HUES6 (cell line): ENCODE measurements around the gene SLC15A3.

Experiments used
- H3K27ac ChIP-seq: 2 replicates; pipeline ENCODE4 v1.7.0; 2013; ENCODE audit warnings: low read depth, mild to moderate bottlenecking, low read length, inconsistent platforms
- H3K27me3 ChIP-seq: 2 replicates; pipeline ENCODE4 v1.6.1; 2013; ENCODE audit warnings: low read length; ENCODE audit not compliant: control insufficient read depth, insufficient read depth
- H3K36me3 ChIP-seq: 2 replicates; pipeline ENCODE4 v1.6.1; 2013; ENCODE audit warnings: low read length; ENCODE audit not compliant: control insufficient read depth, insufficient read depth
- H3K4me1 ChIP-seq: 2 replicates; pipeline ENCODE4 v1.6.1; 2013; ENCODE audit warnings: low read length; ENCODE audit not compliant: control insufficient read depth, insufficient read depth
- H3K4me3 ChIP-seq: 2 replicates; pipeline ENCODE4 v1.5.1; 2013; ENCODE audit warnings: low read depth, low read length
- H3K9ac ChIP-seq: one replicate; pipeline ENCODE4 v1.6.1; 2013; ENCODE audit warnings: mild to moderate bottlenecking, low read length
- H3K9me3 ChIP-seq: 2 replicates; pipeline ENCODE4 v1.6.1; 2013; ENCODE audit warnings: low read depth, low read length; ENCODE audit not compliant: control insufficient read depth, insufficient read depth

SLC15A3 gene

GRCh38 chr11:60959431-60959830 lies 7.5 kb upstream of the SLC15A3 start:
- Histone ChIP-seq H3K9ac (no peak overlapping the region), H3K36me3 (no peaks in the 10 kb centered on the region), H3K4me1 (no peaks in the 10 kb centered on the region), H3K27ac (no peak overlapping the region), H3K4me3 (no peak overlapping the region), H3K27me3 (peaks cover 3% of the 10 kb centered on the region; the same call in 1 of the 2 replicates), H3K9me3 (no peaks in the 10 kb centered on the region)

GRCh38 chr11:60957188-60957587 lies 5.2 kb upstream of the SLC15A3 start:
- Histone ChIP-seq H3K9ac (no peak overlapping the region), H3K27ac (no peak overlapping the region), H3K27me3 (peaks cover 16% of the 10 kb centered on the region), H3K36me3 (no peaks in the 10 kb centered on the region), H3K9me3 (no peaks in the 10 kb centered on the region), H3K4me1 (peaks cover 7% of the 10 kb centered on the region; the same call in 1 of the 2 replicates), H3K4me3 (no peak overlapping the region)

- Histone ChIP-seq H3K27me3 (peaks cover 32% of the 10 kb centered on the region), H3K4me3 (no peak overlapping the region), H3K4me1 (peaks cover 12% of the 10 kb centered on the region; the same call in 1 of the 2 replicates), H3K36me3 (no peaks in the 10 kb centered on the region), H3K9ac (no peak overlapping the region), H3K9me3 (no peaks in the 10 kb centered on the region), H3K27ac (no peak overlapping the region)
Observed at GRCh38 chr11:60955571-60955970, 3.6 kb upstream of the SLC15A3 start.

GRCh38 chr11:60954421-60954820 lies 2.4 kb upstream of the SLC15A3 start:
- Histone ChIP-seq H3K4me1 (peaks cover 14% of the 10 kb centered on the region; the same call in 1 of the 2 replicates), H3K27ac (no peak overlapping the region), H3K9ac (no peak overlapping the region), H3K36me3 (no peaks in the 10 kb centered on the region), H3K9me3 (no peaks in the 10 kb centered on the region), H3K27me3 (peaks cover 41% of the 10 kb centered on the region), H3K4me3 (no peak overlapping the region)

GRCh38 chr11:60953781-60954180 lies 1.8 kb upstream of the SLC15A3 start:
- H3K4me3 ChIP-seq = no peak overlapping the region
- peaks cover 14% of the 10 kb centered on the region; the same call in 1 of the 2 replicates for H3K4me1 ChIP-seq
- H3K27ac ChIP-seq = no peak overlapping the region
- H3K9me3 ChIP-seq = no peaks in the 10 kb centered on the region
- H3K36me3 ChIP-seq = no peaks in the 10 kb centered on the region
- peaks cover 41% of the 10 kb centered on the region for H3K27me3 ChIP-seq
- no peak overlapping the region for H3K9ac ChIP-seq

- Histone ChIP-seq H3K9me3 (no peaks in the 10 kb centered on the region), H3K9ac (no peak overlapping the region), H3K4me3 (peak overlapping the region; percentile 70; the same call in 1 of the 2 replicates), H3K36me3 (no peaks in the 10 kb centered on the region), H3K27ac (no peak overlapping the region), H3K27me3 (peaks cover 41% of the 10 kb centered on the region), H3K4me1 (peaks cover 18% of the 10 kb centered on the region)
Observed at GRCh38 chr11:60952742-60953170, 780 bp upstream of the SLC15A3 start.

GRCh38 chr11:60951606-60951903 lies 421 bp downstream of the SLC15A3 start:
- peak overlapping the region; percentile 70 for H3K4me3 ChIP-seq
- no peaks in the 10 kb centered on the region for H3K36me3 ChIP-seq
- no peak overlapping the region for H3K27ac ChIP-seq
- peak overlapping the region; percentile 45 for H3K9ac ChIP-seq
- H3K27me3 ChIP-seq = peaks cover 41% of the 10 kb centered on the region
- no peaks in the 10 kb centered on the region for H3K9me3 ChIP-seq
- H3K4me1 ChIP-seq = peaks cover 22% of the 10 kb centered on the region

GRCh38 chr11:60950933-60951605 lies 907 bp downstream of the SLC15A3 start:
- H3K27ac ChIP-seq = no peak overlapping the region
- H3K4me1 ChIP-seq = peaks cover 22% of the 10 kb centered on the region
- peaks cover 41% of the 10 kb centered on the region for H3K27me3 ChIP-seq
- peak overlapping the region; percentile 70 for H3K4me3 ChIP-seq
- no peaks in the 10 kb centered on the region for H3K9me3 ChIP-seq
- no peaks in the 10 kb centered on the region for H3K36me3 ChIP-seq
- H3K9ac ChIP-seq = no peak overlapping the region

- no peak overlapping the region for H3K4me3 ChIP-seq
- no peak overlapping the region for H3K9ac ChIP-seq
- H3K36me3 ChIP-seq = no peaks in the 10 kb centered on the region
- H3K9me3 ChIP-seq = no peaks in the 10 kb centered on the region
- no peak overlapping the region for H3K27ac ChIP-seq
- peaks cover 22% of the 10 kb centered on the region for H3K4me1 ChIP-seq
- H3K27me3 ChIP-seq = peaks cover 45% of the 10 kb centered on the region
Observed at GRCh38 chr11:60950024-60950423, 2.0 kb downstream of the SLC15A3 start.

GRCh38 chr11:60948250-60948649 lies 3.7 kb downstream of the SLC15A3 start:
- no peak overlapping the region for H3K4me3 ChIP-seq
- H3K9ac ChIP-seq = no peak overlapping the region
- H3K27me3 ChIP-seq = peaks cover 41% of the 10 kb centered on the region
- H3K36me3 ChIP-seq = no peaks in the 10 kb centered on the region
- H3K4me1 ChIP-seq = peaks cover 22% of the 10 kb centered on the region
- no peak overlapping the region for H3K27ac ChIP-seq
- H3K9me3 ChIP-seq = no peaks in the 10 kb centered on the region

- H3K9me3 ChIP-seq = no peaks in the 10 kb centered on the region
- H3K27me3 ChIP-seq = peaks cover 37% of the 10 kb centered on the region
- H3K9ac ChIP-seq = no peak overlapping the region
- no peaks in the 10 kb centered on the region for H3K36me3 ChIP-seq
- H3K4me3 ChIP-seq = no peak overlapping the region
- peaks cover 20% of the 10 kb centered on the region for H3K4me1 ChIP-seq
- no peak overlapping the region for H3K27ac ChIP-seq
Observed at GRCh38 chr11:60947700-60948099, 4.3 kb downstream of the SLC15A3 start.
